Panc1 (cell line): ENCODE data around the gene FAM210B. TPM values are rescaled to one million over a fixed set of nuclear protein-coding genes. Genes with fewer than 3 reads are reported as not detected.

Experiments
- ATAC-seq: fragments of 200-7000 bp; cut with Tn5 transposase; 2 replicates; pipeline ENCODE4 v1.9.1; 2020; ENCODE audit warnings: mild to moderate bottlenecking, moderate library complexity
- BruUV-seq: library from RNA; stranded (reverse); fragments of 400-500 nt; replicated peaks from 2 replicates; lab custom pipeline; 2021; lab: Mats Ljungman, UMichigan
- CTCF ChIA-PET: fragments of 300-600 bp; sonication (Branson Sonifier 250); formaldehyde crosslinking; loops from one replicate; lab custom pipeline; 2022; ENCODE audit warnings: antibody characterized with exemption; lab: Charles Lee
- POLR2A ChIA-PET: fragments of 300-600 bp; sonication (Branson Sonifier 250); formaldehyde crosslinking; loops from one replicate; lab custom pipeline; 2022; ENCODE audit warnings: antibody characterized with exemption; lab: Charles Lee
- DNase-seq: peaks from one replicate; pipeline ENCODE4 v3.0.0-alpha.2; 2010; ENCODE audit warnings: low read depth, low spot score
- H3K27ac ChIP-seq: 2 replicates; pipeline ENCODE4 v1.5.1; 2011; ENCODE audit warnings: mild to moderate bottlenecking, low read length, inconsistent platforms
- H3K27me3 ChIP-seq: fragments of 200-500 bp; sonication (Bioruptor generic); 2 replicates; pipeline ENCODE4 v1.6.0; 2014; ENCODE audit warnings: low read length, inconsistent platforms; ENCODE audit not compliant: control insufficient read depth, insufficient read depth
- H3K36me3 ChIP-seq: fragments of 200-500 bp; sonication (Bioruptor generic); 2 replicates; pipeline ENCODE4 v1.5.1; 2014; ENCODE audit warnings: inconsistent platforms, mild to moderate bottlenecking, low read length, moderate library complexity; ENCODE audit not compliant: control insufficient read depth, insufficient read depth
- H3K4me1 ChIP-seq: 2 replicates; pipeline ENCODE4 v1.5.1; 2011; ENCODE audit warnings: inconsistent platforms, mild to moderate bottlenecking, low read length, moderate library complexity; ENCODE audit not compliant: control insufficient read depth, insufficient read depth
- H3K4me3 ChIP-seq, 2 experiments: 2 replicates each; pipeline ENCODE4 v1.5.1; 2011 to 2012; ENCODE audit warnings: low read depth in 2 of 2, low read length in 2 of 2, mild to moderate bottlenecking in 2 of 2, inconsistent platforms in 1 of 2, moderate library complexity in 1 of 2
- H3K9me3 ChIP-seq: fragments of 200-500 bp; sonication (Bioruptor generic); 2 replicates; pipeline ENCODE4 v1.5.1; 2014; ENCODE audit warnings: low read depth, mild to moderate bottlenecking, inconsistent platforms, low read length, moderate library complexity; ENCODE audit not compliant: control insufficient read depth, insufficient read depth
- POLR2AphosphoS5 ChIP-seq: IDR thresholded peaks from 2 replicates; pipeline ENCODE4 v1.6.1; 2012; ENCODE audit warnings: mild to moderate bottlenecking, low read depth, low read length, moderate library complexity
- SIN3A ChIP-seq: IDR thresholded peaks from 2 replicates; pipeline ENCODE4 v1.6.1; 2012; ENCODE audit warnings: low read depth, mild to moderate bottlenecking, low read length, moderate library complexity, borderline replicate concordance; ENCODE audit not compliant: insufficient read depth
- TCF7L2 ChIP-seq: IDR thresholded peaks from 2 replicates; pipeline ENCODE4 v1.6.1; 2011; ENCODE audit warnings: mild to moderate bottlenecking, low read depth, low read length, inconsistent platforms
- in situ Hi-C: cut with HindIII; loops from 2 replicates; pipeline ENCODE4 v1.10.0; 2016; ENCODE audit warnings: low sequenced_read_pairs, low pct_unique_long_range_greater_than_20kb
- intact Hi-C: fragments of 100-400 bp; cut with micrococcal nuclease; formaldehyde crosslinking; loops from one replicate; pipeline ENCODE4 v1.10.0; 2022; ENCODE audit not compliant: unreplicated experiment
- total RNA-seq: library from RNA; stranded (reverse); gene quantifications from one replicate; pipeline ENCODE4 v1.2.1, GENCODE V29; 2021; ENCODE audit not compliant: unreplicated experiment
- TF ChIP-seq, protein P1 (sequence below), 2 experiments: IDR thresholded peaks; 2 replicates each; pipeline ENCODE4 v1.6.1; 2011 to 2012; ENCODE audit warnings: low read depth in 2 of 2, control low read depth in 1 of 2, low read length in 1 of 2, mild to moderate bottlenecking in 1 of 2, moderate library complexity in 1 of 2; ENCODE audit not compliant: insufficient read depth in 1 of 2
- TF ChIP-seq, protein P2 (sequence below): fragments of 450-650 bp; IDR thresholded peaks from 2 replicates; pipeline ENCODE4 v1.5.1; 2017; ENCODE audit warnings: mild to moderate bottlenecking

The FAM210B gene
- total RNA-seq, 1 experiment from 2014 or later: 10.8 TPM

DNA sequence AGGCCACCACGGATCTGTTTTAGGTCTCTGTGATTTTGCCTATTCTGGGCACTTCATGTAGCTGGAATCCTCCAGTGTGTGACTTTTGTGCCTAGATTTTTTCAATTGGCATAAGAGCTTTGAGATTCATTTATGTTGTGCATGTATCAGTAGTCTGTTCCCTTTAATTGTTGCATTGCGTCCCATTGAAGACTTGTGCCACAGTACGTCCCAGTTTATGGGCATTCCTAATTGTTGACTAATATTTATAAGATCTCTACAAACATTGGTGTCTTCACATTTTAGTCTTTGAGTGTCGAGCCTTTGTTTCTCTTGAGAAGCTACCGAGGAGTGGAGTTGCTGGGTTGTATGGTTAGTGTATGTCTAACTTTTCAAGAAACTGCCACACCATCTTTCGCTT is 704 bp upstream of the FAM210B start:
- CTCF ChIA-PET: interaction anchor here (0.6 kb wide), 1 partner anchor 987 kb away, joined by 4 read pairs; no protein-coding TSS in a partner anchor
- Histone ChIP-seq H3K27ac (no peak overlapping the region), H3K4me3 (peak overlapping the region; percentile 72), H3K36me3 (no peaks in the 10 kb centered on the region), H3K9me3 (no peaks in the 10 kb centered on the region), H3K27me3 (peaks cover 3% of the 10 kb centered on the region), H3K4me1 (peaks cover 3% of the 10 kb centered on the region)
- TF ChIP-seq TCF7L2: no peak
- TF ChIP-seq, protein P1, sequence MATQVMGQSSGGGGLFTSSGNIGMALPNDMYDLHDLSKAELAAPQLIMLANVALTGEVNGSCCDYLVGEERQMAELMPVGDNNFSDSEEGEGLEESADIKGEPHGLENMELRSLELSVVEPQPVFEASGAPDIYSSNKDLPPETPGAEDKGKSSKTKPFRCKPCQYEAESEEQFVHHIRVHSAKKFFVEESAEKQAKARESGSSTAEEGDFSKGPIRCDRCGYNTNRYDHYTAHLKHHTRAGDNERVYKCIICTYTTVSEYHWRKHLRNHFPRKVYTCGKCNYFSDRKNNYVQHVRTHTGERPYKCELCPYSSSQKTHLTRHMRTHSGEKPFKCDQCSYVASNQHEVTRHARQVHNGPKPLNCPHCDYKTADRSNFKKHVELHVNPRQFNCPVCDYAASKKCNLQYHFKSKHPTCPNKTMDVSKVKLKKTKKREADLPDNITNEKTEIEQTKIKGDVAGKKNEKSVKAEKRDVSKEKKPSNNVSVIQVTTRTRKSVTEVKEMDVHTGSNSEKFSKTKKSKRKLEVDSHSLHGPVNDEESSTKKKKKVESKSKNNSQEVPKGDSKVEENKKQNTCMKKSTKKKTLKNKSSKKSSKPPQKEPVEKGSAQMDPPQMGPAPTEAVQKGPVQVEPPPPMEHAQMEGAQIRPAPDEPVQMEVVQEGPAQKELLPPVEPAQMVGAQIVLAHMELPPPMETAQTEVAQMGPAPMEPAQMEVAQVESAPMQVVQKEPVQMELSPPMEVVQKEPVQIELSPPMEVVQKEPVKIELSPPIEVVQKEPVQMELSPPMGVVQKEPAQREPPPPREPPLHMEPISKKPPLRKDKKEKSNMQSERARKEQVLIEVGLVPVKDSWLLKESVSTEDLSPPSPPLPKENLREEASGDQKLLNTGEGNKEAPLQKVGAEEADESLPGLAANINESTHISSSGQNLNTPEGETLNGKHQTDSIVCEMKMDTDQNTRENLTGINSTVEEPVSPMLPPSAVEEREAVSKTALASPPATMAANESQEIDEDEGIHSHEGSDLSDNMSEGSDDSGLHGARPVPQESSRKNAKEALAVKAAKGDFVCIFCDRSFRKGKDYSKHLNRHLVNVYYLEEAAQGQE (IDR thresholded peaks at IDR 0.05; ENCODE audit: insufficient read depth in 1 of 2, low read depth in 2 of 2, low read length in 1 of 2): no peak
- TF ChIP-seq, protein P2, sequence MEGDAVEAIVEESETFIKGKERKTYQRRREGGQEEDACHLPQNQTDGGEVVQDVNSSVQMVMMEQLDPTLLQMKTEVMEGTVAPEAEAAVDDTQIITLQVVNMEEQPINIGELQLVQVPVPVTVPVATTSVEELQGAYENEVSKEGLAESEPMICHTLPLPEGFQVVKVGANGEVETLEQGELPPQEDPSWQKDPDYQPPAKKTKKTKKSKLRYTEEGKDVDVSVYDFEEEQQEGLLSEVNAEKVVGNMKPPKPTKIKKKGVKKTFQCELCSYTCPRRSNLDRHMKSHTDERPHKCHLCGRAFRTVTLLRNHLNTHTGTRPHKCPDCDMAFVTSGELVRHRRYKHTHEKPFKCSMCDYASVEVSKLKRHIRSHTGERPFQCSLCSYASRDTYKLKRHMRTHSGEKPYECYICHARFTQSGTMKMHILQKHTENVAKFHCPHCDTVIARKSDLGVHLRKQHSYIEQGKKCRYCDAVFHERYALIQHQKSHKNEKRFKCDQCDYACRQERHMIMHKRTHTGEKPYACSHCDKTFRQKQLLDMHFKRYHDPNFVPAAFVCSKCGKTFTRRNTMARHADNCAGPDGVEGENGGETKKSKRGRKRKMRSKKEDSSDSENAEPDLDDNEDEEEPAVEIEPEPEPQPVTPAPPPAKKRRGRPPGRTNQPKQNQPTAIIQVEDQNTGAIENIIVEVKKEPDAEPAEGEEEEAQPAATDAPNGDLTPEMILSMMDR: no peak
- TF ChIP-seq SIN3A: no peak
- TF ChIP-seq POLR2AphosphoS5: no peak
- POLR2A ChIA-PET: interaction anchor here (0.7 kb wide), 1 partner anchor 31 kb away, joined by 3 read pairs; no protein-coding TSS in a partner anchor
- intact Hi-C loops (no loop called here), in situ Hi-C loops (no loop called here)
- BruUV-seq: no TSS peak
- DNase-seq (no peak), ATAC-seq (no peak)

DNA sequence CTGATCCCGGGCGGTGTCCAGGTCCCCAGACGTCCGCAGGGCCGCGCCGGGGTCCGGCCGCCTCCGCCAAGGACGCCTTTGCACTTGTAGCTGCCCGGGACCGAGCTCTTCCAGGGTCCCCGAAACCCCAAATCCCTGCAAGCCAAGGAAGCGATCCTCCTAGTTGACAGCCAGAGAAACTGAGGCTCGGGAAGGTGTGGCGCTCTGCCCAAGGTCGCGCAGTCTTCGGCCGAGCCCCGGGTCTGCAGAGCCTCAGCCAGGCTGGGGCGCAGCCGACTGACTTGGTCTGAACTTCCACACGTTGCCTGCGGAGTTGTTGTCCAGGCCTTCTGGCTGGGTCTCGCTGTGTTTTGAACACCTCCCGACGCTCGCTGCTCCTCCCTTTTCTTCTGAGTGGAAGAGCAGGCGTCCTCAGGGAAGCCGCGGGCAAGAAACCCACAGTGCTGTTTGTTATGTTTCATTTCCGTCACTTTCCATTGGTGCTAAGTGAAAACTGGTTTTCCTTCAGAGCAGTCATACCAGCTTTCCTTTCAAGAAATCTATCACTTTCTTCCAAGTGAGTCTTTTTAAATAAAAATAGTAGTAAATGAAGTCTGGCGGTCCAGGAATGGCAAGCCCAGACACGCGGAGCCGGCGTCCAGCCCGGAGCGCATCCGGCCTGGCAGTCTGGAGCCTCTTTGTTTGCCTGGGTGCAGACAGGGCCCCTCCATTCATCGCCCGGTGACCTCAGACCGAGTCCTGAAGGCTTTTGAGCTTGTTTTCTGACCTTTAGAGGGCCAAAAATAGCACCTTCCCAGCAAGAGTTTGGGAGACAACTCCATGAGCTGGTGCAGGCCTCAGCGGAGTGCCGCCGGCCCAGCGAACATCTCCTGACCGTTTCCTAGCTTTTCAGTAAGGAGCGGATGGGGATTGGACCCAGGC is 698 bp downstream of the FAM210B start:
- H3K27me3 ChIP-seq: peaks cover 3% of the 10 kb centered on the region
- TF ChIP-seq POLR2AphosphoS5: no peak
- TF ChIP-seq, protein P2: no peak
- no peak for TF ChIP-seq SIN3A
- no peak for TF ChIP-seq TCF7L2
- TF ChIP-seq, protein P1 (IDR thresholded peaks at IDR 0.05; ENCODE audit: insufficient read depth in 1 of 2, low read depth in 2 of 2, low read length in 1 of 2): no peak
- H3K9me3 ChIP-seq: no peaks in the 10 kb centered on the region
- H3K36me3 ChIP-seq: no peaks in the 10 kb centered on the region
- ChIA-PET CTCF (interaction anchor here (0.7 kb wide), 1 partner anchor 725 kb away, joined by 10 read pairs; no protein-coding TSS in a partner anchor), POLR2A (interaction anchor here (0.6 to 0.7 kb wide), 5 partner anchors 27 to 1003 kb away, joined by 4 to 14 read pairs (median 5); no protein-coding TSS in a partner anchor)
- in situ Hi-C loops (no loop called here), intact Hi-C loops (no loop called here)
- peak overlapping the region; percentile 65 to 72 for H3K4me3 ChIP-seq
- H3K4me1 ChIP-seq: peaks cover 3% of the 10 kb centered on the region
- H3K27ac ChIP-seq: peak overlapping the region; percentile 52; the same call in 1 of the 2 replicates
- peak; percentile 74 for ATAC-seq
- DNase-seq: no peak
- no TSS peak for BruUV-seq
